GM21360 (cell line): Measurements from ENCODE around the gene CDH13.

ENCODE experiments used
- ATAC-seq: cut with Tn5 transposase; IDR thresholded peaks from one replicate; pipeline ENCODE4 v1.9.1; 2021; ENCODE audit warnings: mild to moderate bottlenecking, moderate library complexity; ENCODE audit not compliant: unreplicated experiment

The CDH13 gene

GRCh38 chr16:83136924-83137323, 510.2 kb downstream of the CDH13 start:
- no peak for ATAC-seq

GRCh38 chr16:83137326-83137781, 510.6 kb downstream of the CDH13 start:
- ATAC-seq, result no peak

- ATAC-seq, result no peak
These were observed 511.1 kb downstream of the CDH13 start for GRCh38 chr16:83137894-83138293.

GRCh38 chr16:83138512-83138911, 511.7 kb downstream of the CDH13 start:
- ATAC-seq, result no peak

GRCh38 chr16:83138976-83139690, 512.4 kb downstream of the CDH13 start:
- ATAC-seq, result no peak

- ATAC-seq, result no peak
These were observed 517.0 kb downstream of the CDH13 start for GRCh38 chr16:83143788-83144187.

GRCh38 chr16:83145297-83145696, 518.5 kb downstream of the CDH13 start:
- no peak for ATAC-seq

- ATAC-seq, result no peak
These were observed 520.5 kb downstream of the CDH13 start for GRCh38 chr16:83147244-83147643.

- no peak for ATAC-seq
These were observed 531.7 kb downstream of the CDH13 start for GRCh38 chr16:83158320-83158957.

GRCh38 chr16:83159049-83159448, 532.3 kb downstream of the CDH13 start:
- ATAC-seq, result no peak

- ATAC-seq, result no peak
These were observed 533.7 kb downstream of the CDH13 start for GRCh38 chr16:83160287-83161020.

GRCh38 chr16:83162791-83163190, 536.0 kb downstream of the CDH13 start:
- no peak for ATAC-seq

- ATAC-seq, result no peak
These were observed 538.0 kb downstream of the CDH13 start for GRCh38 chr16:83164816-83165215.

- no peak for ATAC-seq
These were observed 544.6 kb downstream of the CDH13 start for GRCh38 chr16:83171396-83171795.

- no peak for ATAC-seq
These were observed 547.9 kb downstream of the CDH13 start for GRCh38 chr16:83174671-83175070.

GRCh38 chr16:83176802-83177201, 550.0 kb downstream of the CDH13 start:
- ATAC-seq, result no peak

- ATAC-seq, result no peak
These were observed 559.1 kb downstream of the CDH13 start for GRCh38 chr16:83185902-83186301.

- ATAC-seq, result no peak
These were observed 560.6 kb downstream of the CDH13 start for GRCh38 chr16:83187405-83187804.

GRCh38 chr16:83196796-83197195, 570.0 kb downstream of the CDH13 start:
- ATAC-seq, result no peak

GRCh38 chr16:83197450-83197849, 570.7 kb downstream of the CDH13 start:
- ATAC-seq, result no peak

- ATAC-seq, result no peak
These were observed 572.2 kb downstream of the CDH13 start for GRCh38 chr16:83198977-83199376.
